ENCODE measurements around the gene TRPT1.

The TRPT1 gene

DNA sequence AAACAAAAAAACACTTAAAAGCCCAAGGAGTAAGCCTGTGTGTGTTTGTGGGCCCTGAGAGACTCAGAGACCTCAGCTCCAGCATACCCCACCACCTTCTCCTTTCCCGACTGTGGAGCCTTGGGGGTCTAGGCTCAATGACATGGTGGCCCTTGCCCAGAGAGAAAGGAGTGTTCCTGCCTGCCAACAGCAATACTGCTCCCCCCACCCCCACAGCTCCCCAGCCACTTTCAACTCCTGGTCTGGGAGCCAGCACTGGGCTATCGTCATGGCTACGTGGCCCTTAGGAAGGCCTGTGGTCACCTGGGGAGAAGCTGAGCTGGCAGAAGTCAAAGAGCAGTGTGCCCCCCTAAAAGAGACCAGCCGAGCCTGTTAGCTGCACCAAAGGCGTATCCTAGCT, 18.1 kb upstream of the TRPT1 start:
- no peak for DNase-seq

DNA sequence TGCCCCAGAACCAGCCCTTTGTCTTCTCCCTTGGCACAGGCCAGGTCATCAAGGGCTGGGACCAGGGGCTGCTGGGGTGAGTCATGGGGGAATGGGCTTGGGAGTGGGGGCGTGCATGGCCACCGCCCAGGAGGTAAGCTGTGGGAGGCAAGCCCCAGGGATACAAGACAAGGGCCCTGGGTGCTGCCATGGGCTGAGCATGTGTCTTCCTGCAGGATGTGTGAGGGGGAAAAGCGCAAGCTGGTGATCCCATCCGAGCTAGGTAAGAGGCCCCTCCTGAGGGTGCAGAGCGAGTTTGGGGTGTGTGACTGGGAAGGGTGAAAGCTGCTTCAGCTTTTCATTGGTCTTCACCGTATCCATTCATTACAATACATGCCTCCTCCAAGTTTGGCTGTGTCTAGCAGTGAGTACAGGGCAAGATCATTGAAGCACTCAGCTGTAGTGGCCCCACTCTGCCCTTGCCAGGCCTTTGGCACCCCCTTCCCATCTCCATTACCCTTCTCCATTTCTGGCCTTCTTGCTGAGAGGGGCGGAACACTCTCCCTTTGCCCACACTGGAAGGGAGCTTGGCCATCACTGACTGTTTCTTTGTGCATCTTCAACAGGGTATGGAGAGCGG, 17.4 kb upstream of the TRPT1 start:
- DNase-seq = no peak

DNA sequence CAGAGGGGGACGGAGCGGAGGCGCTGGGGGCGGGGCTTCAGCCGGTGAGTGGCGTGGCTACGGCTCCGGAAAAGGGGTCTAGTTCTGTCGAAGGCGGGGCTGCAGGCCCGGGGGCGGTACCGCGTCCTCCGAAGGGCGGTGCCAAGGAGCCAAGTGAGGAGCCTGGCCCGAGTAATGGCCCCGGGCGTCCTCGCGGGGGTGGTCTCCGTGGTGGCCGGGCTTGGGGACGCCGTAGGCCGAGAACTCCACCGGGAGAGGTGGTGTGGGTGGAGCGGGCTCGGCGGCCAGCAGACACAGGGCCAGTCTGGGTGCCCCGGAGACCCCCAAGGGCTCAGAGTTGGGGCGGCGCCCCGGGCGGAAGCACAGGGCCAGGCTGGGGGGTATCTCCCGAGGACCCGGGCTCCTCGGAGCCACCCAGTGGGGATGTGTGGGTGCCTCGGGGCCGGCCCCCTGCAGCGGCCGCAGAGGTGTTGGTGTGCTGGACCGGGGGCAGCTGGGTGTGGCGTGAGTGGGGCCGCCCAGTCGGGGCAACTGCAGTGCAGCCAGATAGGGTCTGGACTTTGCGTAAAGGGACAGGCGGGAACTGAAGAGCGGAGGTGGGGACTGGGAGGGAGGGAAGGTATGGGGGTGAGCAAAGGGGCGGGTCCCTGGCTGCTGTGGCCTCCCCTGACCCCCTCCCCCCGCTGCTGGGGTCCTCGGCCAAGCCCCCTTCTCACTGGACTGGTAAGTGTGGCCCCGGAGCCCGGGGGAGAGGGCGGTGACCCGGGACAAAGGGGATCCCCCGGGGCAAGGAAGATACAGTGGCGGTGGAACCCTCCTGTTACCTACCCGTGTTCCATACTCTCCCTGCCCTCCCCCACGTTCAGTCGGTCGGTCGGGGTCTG, 15.7 kb upstream of the TRPT1 start:
- DNase-seq = peak; percentile 59 to 72

DNA sequence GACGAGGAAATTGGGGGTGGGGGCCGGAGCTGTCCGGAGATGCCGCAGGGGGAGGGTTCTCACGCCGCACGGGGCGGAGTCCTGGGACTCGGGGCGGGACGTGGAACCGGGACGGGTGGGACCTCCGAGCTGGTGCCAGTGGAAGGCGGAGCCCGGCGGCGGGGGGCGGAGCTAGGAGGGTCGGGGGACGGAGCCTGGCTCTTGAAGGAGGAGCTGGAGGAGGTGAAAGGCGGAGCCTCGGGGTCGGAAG, 15.2 kb upstream of the TRPT1 start:
- peak; percentile 95 to 100 for DNase-seq

DNA sequence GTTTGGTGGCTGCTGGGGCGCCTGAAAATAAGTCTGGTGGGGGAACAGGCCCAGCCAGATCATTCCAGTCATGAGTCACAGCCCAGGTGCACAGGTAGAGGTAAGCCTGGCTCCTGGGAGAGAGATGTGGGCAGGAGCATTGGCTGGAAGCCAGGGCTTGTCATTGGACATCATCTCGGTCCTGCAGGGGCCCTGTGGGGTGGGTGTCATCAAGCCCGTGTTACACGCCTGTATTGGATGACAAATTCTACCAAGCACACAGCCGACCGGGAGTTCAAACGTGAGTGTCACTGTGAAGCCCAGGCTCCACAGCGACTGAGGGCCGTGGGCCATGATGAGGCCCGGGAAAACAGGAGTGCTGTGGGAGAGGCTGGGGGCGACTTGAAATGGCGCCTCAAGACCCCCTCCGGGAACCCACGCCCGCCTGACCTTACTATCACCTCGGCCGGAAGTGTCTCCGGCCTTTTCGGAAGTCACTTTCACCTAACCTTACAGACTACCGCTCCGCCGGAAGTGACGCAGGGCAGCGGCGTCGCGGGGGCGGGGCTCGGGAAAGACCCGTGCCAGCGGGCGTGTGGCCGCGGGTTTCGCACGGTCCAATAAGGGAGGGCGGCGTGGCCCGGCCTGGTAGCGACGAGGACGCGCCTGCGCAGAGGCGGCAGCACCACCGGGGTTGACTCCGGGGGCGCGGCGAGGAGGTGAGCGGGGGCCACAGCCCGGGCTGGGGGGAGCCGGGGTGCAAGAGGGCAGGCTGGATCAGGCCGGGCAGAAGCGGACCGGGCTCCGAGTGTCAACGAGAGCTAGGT, 14.7 kb upstream of the TRPT1 start, which contains the start of gene FKBP2:
Gene FKBP2 (plus strand): TSS at position 661 of the 806 bp plus-strand sequence. CDS start 1,293 bp downstream, outside the sequence.
- peak; percentile 93 to 99 for DNase-seq

DNA sequence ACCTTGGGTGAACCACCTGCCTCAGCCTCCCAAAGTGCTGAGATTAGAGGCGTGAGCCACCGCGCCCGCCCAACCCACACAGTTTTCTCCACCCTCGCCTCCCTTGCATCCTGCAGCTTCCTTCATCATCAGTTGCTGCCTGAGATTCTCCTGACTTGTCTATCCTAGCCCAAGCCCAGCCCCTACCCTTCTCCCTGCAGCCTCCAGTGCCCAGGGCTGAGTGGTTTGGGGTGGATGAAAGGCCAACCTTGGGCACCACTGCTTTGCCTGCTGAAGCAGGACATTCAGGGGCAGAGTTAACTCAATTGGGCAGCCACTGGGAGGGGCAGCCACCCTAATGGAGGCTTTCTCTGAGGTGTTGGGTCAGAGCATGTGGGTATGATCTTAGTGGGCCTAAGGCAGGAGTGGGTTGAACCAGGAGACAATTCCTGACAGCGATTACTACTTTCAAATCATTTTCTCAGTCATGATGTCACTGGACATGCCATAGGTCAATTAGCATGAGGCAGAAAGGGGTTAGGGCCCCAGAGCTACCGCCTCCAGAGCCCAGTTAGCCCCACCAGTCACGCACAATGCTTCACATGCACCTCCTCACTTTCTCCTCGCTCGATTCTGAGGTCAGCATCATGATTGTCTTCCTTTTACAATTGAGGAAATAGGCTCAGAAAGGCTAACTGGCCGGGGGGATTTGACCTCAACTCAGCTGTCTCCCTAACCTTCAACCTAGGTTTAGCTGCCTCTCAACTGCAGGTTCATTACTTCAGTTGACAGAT, 13.9 kb upstream of the TRPT1 start:
- no peak for DNase-seq

DNA sequence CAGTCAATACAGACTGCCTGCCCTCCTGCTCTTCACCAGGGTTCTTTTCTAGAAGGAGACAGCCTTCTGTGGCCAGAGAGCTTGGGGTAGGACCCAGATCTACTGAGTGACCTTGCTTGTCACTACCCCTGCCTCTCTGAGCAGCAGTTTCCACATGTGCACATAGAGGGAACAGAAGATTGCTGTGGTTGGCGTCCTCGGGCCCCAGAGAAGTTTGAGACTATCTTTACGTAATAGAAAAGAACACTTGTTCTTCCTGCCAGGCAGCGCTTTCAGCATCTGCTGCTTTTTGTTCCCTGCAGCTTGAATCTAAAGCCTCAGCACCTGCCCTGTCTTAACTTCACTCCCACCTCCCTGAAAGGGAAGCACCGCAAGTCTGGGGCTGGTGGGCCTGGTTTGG, 13.0 kb upstream of the TRPT1 start:
- no peak for DNase-seq

DNA sequence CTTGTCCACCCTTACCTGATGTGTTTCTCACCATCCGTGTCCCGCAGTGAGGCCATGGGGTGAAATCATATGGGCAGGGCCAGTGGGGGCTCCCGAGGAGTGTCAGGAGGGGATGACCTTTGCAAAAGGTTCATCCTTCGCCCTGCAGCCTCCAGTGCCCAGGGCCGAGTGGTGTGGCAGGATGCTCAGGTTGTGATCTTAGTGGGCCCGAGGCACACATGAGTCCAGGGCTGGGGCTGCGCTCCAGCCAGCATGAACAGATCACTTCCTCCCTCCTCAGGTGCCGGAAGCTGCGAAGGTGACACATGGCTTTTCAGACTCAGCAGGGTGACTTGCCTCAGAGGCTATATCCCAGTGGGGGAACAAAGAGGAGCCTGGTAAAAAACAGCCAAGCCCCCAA, 12.1 kb upstream of the TRPT1 start:
- DNase-seq = no peak

DNA sequence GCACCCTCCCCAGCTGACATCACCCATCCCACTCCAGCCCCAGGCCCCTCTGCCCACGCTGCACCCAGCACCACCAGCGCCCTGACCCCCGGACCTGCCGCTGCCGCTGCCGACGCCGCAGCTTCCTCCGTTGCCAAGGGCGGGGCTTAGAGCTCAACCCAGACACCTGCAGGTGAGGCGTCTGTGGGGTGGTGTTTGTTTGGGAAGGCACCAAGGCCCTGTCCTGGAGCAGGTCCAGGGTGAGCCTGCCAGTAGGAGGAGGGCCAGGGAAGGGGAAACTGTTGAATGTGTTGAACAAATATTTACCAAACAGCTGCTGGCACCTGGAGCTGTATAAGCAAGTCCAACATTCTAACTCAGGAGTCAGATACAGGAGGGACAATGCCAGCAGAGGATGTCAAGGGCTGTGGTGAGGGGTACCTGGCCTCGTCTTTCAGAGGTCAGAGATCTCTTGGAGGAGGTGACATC, 11.5 kb upstream of the TRPT1 start:
- DNase-seq = peak; percentile 63 to 79

DNA sequence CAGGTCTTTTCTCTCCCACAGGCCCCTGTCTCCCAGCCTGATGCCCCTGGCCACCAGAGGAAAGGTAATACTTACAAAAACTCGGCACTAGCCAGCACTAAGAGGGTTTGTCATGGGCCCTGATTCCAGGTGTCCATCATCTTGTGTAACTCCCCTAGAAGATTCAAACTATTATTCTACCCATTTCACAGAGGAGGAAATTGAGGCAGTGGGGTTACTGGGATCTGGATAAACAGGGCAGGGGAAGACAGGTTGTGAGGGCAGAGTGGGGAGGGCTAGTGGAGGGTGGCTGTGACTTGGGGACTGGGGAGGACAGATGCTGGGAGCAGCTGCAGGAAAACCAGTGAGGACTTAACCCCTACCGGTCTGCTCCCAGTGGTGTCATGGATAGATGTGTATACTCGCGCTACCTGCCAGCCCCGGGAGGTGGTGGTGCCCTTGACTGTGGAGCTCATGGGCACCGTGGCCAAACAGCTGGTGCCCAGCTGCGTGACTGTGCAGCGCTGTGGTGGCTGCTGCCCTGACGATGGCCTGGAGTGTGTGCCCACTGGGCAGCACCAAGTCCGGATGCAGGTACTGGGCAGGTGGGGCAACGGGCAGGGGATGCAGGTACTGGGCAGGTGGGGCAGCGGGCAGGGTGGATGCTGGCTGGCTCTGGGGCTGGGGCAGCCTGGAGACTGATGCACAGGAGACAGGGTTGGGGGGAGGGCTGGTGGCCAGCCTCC, 9.6 kb upstream of the TRPT1 start:
- no peak for DNase-seq

DNA sequence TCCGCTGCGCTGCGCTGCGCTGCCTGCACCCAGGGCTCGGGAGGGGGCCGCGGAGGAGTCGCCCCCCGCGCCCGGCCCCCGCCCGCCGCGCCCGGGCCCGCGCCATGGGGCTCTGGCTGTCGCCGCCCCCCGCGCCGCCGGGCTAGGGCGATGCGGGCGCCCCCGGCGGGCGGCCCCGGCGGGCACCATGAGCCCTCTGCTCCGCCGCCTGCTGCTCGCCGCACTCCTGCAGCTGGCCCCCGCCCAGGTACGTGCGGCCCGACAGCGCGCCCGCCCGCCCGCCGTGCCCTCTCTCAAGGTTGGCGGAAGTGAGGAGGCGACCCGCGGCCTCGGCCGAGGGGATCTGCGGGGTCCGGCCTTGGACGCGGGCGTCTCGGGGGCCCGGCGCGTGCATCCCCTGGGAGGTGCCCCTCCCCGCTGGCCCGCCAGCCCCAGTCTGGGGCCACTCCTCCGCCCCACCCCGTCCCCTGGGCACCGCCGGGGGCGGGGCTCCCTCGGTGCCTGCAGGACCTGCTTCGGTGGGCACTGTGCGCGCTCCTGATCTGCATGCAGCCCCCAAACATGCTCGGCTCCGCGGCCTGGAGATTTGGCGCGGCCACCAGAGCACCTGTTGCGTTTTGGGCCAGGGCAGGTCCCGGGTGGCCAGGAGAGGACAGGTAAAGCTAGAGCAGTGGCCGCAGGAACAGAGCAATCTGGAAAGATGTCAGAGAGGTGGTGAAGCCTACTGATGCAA, 8.8 kb upstream of the TRPT1 start:
- DNase-seq = peak in 1 of 2 experiments; percentile 83

DNA sequence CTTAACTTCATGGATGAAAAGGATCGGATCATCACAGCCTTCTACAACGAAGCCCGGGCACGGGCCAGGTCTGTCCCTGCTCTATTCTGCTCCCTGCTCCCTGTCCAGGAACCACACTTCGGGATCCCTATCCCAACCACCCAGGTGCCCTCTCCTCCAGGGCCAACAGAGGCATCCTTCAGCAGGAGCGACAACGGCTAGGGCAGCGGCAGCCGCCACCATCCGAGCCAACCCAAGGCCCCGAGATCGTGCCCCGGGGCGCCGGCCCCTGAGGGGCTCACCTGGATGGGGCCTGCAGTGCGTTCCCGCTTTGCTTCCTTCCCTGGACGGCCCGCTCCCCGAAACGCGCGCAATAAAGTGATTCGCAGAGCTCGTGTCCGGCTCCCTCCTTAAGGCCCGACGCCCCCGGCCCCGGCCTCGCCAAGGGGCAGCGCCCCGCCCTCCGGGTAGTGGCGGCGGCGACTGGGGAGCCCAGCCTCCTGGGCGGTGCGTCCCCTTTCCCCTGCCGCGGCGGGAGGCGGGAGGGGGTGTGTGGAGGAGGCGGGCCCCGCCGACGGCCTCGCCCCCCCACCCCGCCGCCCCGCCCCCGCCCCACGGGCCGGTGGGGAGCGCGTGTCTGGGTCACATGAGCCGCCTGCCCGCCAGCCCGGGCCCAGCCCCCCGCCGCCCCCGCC, 8.1 kb upstream of the TRPT1 start, which contains the start of gene VEGFB:
Gene VEGFB (plus strand): TSS at position 672 of the 674 bp plus-strand sequence. CDS start 250 bp downstream, outside the sequence.
- peak in 1 of 2 experiments; percentile 88 for DNase-seq

DNA sequence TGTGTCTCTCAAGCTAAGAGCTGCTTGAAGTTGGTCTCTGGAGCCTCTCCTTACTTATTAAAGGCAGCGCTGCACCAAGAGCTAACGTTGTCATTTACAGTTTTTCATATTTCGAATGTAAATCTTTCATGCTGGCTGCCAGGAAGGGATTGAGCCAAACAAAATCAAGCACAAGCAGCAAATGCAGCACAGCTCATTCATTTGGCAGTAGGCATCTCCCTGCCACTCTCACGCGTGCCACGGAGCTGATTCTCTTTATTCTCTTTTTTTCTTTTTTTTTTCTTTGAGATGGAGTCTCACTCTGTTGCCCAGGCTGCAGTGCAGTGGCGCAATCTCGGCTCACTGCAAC, 7.0 kb upstream of the TRPT1 start:
- DNase-seq = no peak

DNA sequence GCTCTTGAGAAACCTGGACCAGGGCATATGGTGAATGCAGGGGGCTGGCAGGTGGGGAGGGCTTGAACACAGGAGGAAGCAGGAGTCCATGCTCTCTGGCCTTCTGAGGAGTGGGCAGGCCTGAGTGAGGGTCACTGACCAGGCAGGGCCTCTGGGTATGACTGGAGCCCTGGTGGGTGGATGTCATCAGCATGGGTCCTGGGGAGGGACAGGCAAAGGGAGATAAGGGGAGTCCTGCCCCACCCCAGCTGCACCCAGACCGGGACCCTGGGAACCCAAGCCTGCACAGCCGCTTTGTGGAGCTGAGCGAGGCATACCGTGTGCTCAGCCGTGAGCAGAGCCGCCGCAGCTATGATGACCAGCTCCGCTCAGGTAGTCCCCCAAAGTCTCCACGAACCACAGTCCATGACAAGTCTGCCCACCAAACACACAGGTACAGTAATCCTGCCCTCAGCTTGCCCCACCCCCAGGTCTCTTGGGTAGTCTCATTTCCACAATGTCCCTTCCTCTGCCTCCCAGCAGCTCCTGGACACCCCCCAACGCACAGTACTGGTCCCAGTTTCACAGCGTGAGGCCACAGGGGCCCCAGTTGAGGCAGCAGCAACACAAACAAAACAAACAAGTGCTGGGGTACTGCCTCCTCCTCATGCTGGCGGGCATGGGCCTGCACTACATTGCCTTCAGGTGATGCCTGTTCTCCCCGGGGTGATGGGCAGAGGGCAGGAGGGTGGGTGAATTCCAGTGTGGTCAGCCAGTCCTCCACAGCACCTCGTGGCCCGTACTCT, 6.4 kb upstream of the TRPT1 start:
- DNase-seq = no peak

DNA sequence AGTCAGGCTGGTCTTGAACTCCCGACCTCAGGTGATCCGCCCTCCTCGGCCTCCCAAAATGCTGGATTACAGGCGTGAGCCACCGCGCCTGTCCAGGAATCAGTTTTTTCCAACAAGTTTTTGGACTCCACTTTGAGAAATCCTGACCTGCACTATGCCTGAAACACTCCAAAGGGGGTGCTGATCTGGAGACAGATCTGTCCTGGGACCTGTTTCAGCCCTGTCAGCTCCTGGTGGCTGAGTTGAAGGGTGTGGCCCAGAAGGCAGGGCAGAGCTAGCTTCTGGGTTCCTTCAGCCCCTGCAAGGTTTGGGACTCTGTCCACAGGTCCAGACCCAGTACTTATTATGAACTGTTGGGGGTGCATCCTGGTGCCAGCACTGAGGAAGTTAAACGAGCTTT, 5.6 kb upstream of the TRPT1 start:
- no peak for DNase-seq

DNA sequence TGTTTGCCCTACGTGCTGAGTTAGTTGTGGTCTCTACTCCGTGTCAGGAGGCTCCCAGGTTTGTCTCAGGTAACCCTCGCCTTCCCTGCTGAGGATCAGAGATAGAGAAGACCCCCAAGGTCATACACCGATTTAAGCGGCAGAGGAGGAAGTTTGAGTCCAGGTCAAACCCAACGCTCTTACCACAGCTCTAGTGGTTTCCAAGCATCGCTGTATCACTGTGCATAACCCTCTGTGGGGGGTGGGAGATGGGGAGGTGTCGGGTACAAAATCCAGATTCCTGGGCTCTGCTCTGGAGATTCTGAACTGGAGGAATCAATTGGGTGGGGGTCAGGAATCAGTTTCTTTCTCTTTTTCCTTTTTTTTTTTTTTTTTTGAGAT, 5.0 kb upstream of the TRPT1 start:
- DNase-seq = no peak

DNA sequence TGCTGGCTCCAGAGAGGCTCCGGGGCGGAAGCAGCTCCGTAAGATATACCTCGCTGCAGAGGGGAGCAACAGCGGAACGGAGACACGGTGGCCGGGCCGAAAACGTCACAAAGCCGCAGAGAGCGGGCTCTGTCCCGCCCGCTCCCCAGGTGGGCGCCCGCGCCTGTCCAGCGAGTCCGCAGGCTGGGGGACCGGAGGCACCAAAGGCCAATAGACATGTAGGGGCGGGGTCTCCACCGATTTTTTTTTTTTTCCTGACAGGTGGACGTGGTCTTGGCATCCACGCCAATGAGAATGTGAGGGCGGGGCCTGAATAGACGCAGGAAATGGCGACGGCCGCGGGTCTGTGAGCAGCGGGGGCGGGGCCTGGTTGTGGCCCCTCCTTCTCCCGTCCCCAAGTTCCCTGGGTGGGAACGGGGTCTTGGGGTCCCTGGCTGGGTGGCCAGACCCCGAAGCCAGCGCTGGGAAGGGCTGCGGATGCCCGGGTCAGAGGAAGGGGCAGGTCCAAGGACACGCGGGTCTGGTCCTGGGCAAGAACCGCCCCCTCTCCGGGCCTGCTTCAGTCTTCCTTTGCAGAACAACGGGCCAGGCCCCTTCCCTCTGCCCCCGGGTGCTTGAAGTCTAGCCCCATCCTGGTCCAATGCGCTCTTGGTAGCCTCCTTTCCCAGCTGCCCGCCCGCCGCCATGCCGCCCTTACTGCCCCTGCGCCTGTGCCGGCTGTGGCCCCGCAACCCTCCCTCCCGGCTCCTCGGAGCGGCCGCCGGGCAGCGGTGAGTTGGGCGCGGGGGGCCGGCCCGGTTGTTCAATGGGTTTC, 4.4 kb upstream of the TRPT1 start, which contains the start of gene DNAJC4:
Gene DNAJC4 (plus strand): TSS at position 378 of the 814 bp plus-strand sequence. CDS start 307 bp downstream, at position 685.
- peak; percentile 91 to 99 for DNase-seq

DNA sequence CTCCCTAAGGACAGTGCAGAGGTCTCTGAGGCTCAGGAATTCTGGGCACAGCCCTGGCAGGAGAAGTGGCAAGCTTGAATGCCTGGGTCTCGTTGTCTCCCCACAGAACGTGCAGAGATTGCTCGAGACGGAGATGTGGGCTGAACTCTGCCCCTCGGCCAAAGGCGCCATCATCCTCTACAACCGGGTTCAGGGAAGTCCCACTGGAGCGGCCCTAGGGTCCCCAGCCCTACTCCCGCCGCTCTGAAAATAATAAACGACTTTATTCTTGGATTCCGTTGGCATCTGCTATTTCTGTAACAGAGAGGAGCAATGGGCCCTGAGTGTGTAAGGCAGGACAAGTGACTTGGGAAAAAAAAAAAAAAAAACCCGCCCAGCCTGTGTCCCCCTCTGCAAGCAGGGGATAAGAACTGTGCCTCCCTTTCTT, 3.8 kb upstream of the TRPT1 start:
- DNase-seq = no peak
